ENCODE measurements around the gene MUCL3.

Gene MUCL3

DNA sequence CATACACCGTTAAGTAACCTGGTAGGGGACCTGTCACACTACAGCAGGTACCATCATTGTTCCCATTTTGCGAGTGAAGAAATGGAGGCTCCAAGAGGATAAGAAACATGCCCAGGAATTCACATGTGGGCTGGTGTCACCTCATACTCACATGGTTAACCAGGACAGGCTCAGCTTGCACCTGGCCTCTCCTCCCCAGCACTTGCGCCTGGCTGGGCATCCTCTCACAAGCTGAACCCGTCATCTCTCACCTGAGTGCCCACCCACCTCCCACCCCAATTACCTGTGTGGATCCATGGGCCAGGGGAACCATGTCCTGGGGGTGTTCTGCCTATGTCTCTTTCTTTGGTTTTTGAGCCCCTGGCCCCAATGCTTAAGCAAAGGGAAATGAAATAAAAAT lies 10.3 kb upstream of the MUCL3 start:
- TF ChIP-seq SPI1 (IDR thresholded peaks at IDR 0.05; ENCODE audit: borderline replicate concordance, low read depth) (no peak), POLR2AphosphoS5 (IDR thresholded peaks at IDR 0.05; ENCODE audit: low read depth) (no peak), GABPA (IDR thresholded peaks at IDR 0.05; ENCODE audit: low read depth) (no peak)
- TF ChIP-seq, protein P1, sequence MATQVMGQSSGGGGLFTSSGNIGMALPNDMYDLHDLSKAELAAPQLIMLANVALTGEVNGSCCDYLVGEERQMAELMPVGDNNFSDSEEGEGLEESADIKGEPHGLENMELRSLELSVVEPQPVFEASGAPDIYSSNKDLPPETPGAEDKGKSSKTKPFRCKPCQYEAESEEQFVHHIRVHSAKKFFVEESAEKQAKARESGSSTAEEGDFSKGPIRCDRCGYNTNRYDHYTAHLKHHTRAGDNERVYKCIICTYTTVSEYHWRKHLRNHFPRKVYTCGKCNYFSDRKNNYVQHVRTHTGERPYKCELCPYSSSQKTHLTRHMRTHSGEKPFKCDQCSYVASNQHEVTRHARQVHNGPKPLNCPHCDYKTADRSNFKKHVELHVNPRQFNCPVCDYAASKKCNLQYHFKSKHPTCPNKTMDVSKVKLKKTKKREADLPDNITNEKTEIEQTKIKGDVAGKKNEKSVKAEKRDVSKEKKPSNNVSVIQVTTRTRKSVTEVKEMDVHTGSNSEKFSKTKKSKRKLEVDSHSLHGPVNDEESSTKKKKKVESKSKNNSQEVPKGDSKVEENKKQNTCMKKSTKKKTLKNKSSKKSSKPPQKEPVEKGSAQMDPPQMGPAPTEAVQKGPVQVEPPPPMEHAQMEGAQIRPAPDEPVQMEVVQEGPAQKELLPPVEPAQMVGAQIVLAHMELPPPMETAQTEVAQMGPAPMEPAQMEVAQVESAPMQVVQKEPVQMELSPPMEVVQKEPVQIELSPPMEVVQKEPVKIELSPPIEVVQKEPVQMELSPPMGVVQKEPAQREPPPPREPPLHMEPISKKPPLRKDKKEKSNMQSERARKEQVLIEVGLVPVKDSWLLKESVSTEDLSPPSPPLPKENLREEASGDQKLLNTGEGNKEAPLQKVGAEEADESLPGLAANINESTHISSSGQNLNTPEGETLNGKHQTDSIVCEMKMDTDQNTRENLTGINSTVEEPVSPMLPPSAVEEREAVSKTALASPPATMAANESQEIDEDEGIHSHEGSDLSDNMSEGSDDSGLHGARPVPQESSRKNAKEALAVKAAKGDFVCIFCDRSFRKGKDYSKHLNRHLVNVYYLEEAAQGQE (IDR thresholded peaks at IDR 0.05; ENCODE audit: insufficient replicate concordance, low read depth), result no peak
- TF ChIP-seq, protein P2, sequence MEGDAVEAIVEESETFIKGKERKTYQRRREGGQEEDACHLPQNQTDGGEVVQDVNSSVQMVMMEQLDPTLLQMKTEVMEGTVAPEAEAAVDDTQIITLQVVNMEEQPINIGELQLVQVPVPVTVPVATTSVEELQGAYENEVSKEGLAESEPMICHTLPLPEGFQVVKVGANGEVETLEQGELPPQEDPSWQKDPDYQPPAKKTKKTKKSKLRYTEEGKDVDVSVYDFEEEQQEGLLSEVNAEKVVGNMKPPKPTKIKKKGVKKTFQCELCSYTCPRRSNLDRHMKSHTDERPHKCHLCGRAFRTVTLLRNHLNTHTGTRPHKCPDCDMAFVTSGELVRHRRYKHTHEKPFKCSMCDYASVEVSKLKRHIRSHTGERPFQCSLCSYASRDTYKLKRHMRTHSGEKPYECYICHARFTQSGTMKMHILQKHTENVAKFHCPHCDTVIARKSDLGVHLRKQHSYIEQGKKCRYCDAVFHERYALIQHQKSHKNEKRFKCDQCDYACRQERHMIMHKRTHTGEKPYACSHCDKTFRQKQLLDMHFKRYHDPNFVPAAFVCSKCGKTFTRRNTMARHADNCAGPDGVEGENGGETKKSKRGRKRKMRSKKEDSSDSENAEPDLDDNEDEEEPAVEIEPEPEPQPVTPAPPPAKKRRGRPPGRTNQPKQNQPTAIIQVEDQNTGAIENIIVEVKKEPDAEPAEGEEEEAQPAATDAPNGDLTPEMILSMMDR (IDR thresholded peaks at IDR 0.05; ENCODE audit: insufficient read depth, low read length), result no peak
- Histone ChIP-seq H3K27ac (replicated peaks) (no peak overlapping the region), H3K4me3 (replicated peaks; ENCODE audit: insufficient read depth, low read length) (no peak overlapping the region), H3K27me3 (ENCODE audit: insufficient read depth, poor library complexity, severe bottlenecking) (no peaks in the 10 kb centered on the region)
- no peak for DNase-seq (ENCODE audit: low read depth in 1 of 2, low spot score in 1 of 2)

DNA sequence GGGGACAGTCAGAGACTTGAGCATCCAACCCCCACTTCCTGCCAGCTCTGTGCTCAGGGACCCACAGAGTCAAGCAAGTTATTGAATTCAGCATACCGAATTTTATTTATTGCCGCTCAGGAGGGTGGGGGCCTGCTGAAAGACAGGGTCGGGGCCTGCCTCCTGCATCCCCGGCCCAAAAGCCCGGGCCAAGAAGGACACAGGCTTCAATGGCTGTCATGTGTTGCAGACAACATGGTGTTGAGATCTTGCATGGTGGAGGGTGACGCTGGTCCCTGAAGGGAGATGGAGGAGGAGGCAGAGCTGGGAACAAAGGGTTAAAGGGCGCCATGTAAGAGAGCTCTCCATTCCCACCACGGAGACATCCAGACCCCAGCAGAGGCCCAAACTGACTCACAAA lies 9.5 kb upstream of the MUCL3 start:
- H3K27me3 ChIP-seq (ENCODE audit: insufficient read depth, poor library complexity, severe bottlenecking), result no peaks in the 10 kb centered on the region
- no peak overlapping the region for H3K4me3 ChIP-seq (replicated peaks; ENCODE audit: insufficient read depth, low read length)
- no peak overlapping the region for H3K27ac ChIP-seq (replicated peaks)
- TF ChIP-seq SPI1 (IDR thresholded peaks at IDR 0.05; ENCODE audit: borderline replicate concordance, low read depth) (no peak), POLR2AphosphoS5 (IDR thresholded peaks at IDR 0.05; ENCODE audit: low read depth) (no peak)
- TF ChIP-seq, protein P2 (IDR thresholded peaks at IDR 0.05; ENCODE audit: insufficient read depth, low read length), result no peak
- no peak for DNase-seq (ENCODE audit: low read depth in 1 of 2, low spot score in 1 of 2)

DNA sequence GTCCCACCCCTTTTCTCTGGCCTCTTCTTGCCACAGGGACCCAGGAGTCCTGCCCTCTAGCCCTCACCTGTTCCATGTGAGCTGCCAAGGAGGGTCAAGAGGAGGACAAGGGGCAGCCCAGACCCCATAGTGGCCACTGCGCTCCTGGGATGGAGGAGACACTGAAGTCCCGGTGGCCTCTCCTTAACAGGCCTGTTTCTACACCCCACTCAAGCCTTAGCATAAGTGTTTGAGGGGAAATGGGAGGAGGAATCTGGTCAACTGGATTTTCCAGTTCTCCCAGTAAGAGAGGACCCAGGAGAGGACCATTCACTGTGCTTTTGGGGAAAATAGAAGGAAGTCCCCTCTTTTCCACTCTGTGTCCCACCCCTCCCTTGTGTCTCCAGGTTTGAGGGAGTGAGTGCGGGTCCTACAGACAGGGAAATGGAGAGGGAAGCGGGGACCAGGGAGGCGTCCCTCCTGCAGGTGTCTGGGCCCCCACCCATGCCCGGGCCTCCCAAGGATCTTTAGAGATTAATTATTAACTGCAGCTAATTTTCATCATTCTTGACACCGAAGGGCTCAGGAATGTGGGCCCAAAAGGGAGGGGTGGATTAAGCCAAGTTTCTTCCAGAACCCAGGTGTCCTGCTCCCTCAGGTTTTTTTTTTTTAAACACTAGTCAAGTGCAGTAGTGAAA lies 8.7 kb upstream of the MUCL3 start, which contains the start of gene SFTA2:
SFTA2 (minus strand) TSS at position 202 of the 677 bp plus-strand sequence; CDS start at position 128, 74 bp downstream.
- TF ChIP-seq GABPA (IDR thresholded peaks at IDR 0.05; ENCODE audit: low read depth), result no peak
- TF ChIP-seq, protein P2 (IDR thresholded peaks at IDR 0.05; ENCODE audit: insufficient read depth, low read length), result no peak
- no peak for TF ChIP-seq SPI1 (IDR thresholded peaks at IDR 0.05; ENCODE audit: borderline replicate concordance, low read depth)
- Histone ChIP-seq H3K4me3 (replicated peaks; ENCODE audit: insufficient read depth, low read length) (no peak within 1 kb of the TSS), H3K27me3 (ENCODE audit: insufficient read depth, poor library complexity, severe bottlenecking) (no peaks in the 10 kb centered on the region), H3K27ac (replicated peaks) (no peak within 1 kb of the TSS)
- no peak for DNase-seq (ENCODE audit: low read depth in 1 of 2, low spot score in 1 of 2)

DNA sequence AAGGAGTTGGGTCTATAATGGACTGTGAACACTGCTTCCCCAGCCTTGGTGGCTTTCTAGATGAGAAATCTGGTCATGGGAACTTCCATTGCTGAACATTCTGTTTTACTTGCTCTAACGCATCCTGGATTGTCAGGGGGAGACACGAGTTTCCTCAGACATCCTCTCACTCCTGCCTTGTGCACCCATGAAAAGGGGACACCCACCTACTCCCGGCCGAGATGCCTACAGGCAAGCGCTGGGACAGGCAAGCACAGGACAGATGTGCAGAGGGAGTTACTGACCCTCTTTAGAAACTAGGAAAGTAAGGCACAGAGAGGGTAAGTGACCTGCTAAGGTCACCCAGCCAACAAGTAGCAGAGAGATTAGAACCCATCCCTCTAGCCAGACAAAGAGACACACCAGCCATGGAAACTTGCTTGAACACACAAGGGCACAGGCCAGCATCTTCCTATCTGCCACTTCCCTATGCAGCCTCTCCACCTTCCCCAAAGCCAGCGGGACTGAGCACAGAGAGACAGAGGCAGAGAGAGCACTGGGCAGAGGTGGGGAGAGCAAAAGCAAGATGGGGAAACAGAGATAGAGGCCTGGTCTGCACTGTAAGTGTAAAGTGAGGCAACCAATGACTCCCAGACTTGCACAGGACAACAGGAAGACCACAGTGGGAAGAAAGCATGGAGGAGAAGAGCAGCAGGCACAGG lies 8.0 kb upstream of the MUCL3 start:
- TF ChIP-seq GABPA (IDR thresholded peaks at IDR 0.05; ENCODE audit: low read depth) (no peak), SPI1 (IDR thresholded peaks at IDR 0.05; ENCODE audit: borderline replicate concordance, low read depth) (peak; percentile 18; the same call in 1 of the 2 replicates)
- H3K27me3 ChIP-seq (ENCODE audit: insufficient read depth, poor library complexity, severe bottlenecking), result no peaks in the 10 kb centered on the region
- no peak overlapping the region for H3K4me3 ChIP-seq (replicated peaks; ENCODE audit: insufficient read depth, low read length)
- DNase-seq (ENCODE audit: low read depth in 1 of 2, low spot score in 1 of 2), result no peak
- no peak overlapping the region for H3K27ac ChIP-seq (replicated peaks)

DNA sequence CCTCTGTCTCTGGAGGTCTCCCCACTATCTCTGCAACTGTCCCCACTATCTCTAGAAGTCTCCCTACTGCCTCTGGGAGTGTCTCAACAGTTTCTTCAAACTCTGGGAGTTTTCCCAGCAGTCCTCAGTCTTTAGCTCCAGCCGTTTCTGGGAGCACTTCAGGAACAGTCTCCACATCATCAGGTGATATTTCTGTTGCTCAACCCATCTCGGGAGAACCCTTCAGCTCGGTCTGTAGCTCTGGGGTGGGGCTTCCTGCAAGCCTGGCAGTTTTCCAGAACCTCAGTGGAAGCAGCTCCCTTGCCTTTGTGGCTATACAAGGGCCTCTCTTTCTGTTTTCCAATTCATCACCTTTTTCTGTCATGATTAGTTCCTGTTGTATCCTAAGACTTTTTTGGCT lies 5.8 kb upstream of the MUCL3 start:
- Histone ChIP-seq H3K4me3 (replicated peaks; ENCODE audit: insufficient read depth, low read length) (no peak overlapping the region), H3K27ac (replicated peaks) (no peak overlapping the region), H3K27me3 (ENCODE audit: insufficient read depth, poor library complexity, severe bottlenecking) (no peaks in the 10 kb centered on the region)
- TF ChIP-seq SPI1 (IDR thresholded peaks at IDR 0.05; ENCODE audit: borderline replicate concordance, low read depth), result no peak
- TF ChIP-seq POLR2AphosphoS5 (IDR thresholded peaks at IDR 0.05; ENCODE audit: low read depth), result no peak
- TF ChIP-seq, protein P1 (IDR thresholded peaks at IDR 0.05; ENCODE audit: insufficient replicate concordance, low read depth), result no peak
- TF ChIP-seq GABPA (IDR thresholded peaks at IDR 0.05; ENCODE audit: low read depth), result no peak
- TF ChIP-seq, protein P2 (IDR thresholded peaks at IDR 0.05; ENCODE audit: insufficient read depth, low read length), result no peak
- no peak for DNase-seq (ENCODE audit: low read depth in 1 of 2, low spot score in 1 of 2)

All from HL-60 (cell line).